Measurements from ENCODE around the gene GAGE10. TPM values are rescaled to one million over a fixed set of nuclear protein-coding genes. Genes with fewer than 3 reads are reported as not detected.
A peak's percentile ranks its signal among the peaks of the same experiment; 100 is the strongest.
"Not testable (repeated sequence)": the region's sequence is repeated elsewhere in the genome, so short reads cannot be mapped to it uniquely, and the experiment has no call there.

GAGE10 gene
- total RNA-seq, 4 donors from 2014 or later: not detected

- H3K9me3 ChIP-seq: no peaks in the 10 kb centered on the region
- TF ChIP-seq POLR2A (IDR thresholded peaks at IDR 0.05) (no peak), EP300 (IDR thresholded peaks at IDR 0.05) (no peak)
- H3K4me1 ChIP-seq: peaks cover 0 to 7% (median 0%) of the 10 kb centered on the region in 3 donors
- no peaks in the 10 kb centered on the region for H3K27me3 ChIP-seq
- H3K27ac ChIP-seq: no peak overlapping the region
- H3K4me3 ChIP-seq: no peak overlapping the region
- ATAC-seq: no peak
- peaks cover 0 to 9% of the 10 kb centered on the region in 2 donors for H3K36me3 ChIP-seq
- WGBS, 2 donors (ENCODE audit: low coverage in 1 of 2): 84% methylated on average over 3 of the region's 7 CpGs; no CpG with 5 or more reads in 1 of the 2 donors
These were observed 13.2 kb upstream of the GAGE10 start for GRCh38 chrX:49290215-49290614.

- Histone ChIP-seq H3K4me3 (no peak overlapping the region), H3K27ac (no peak overlapping the region), H3K27me3 (no peaks in the 10 kb centered on the region), H3K9me3 (no peaks in the 10 kb centered on the region), H3K4me1 (peaks cover 0 to 7% (median 0%) of the 10 kb centered on the region in 3 donors), H3K36me3 (no peaks in the 10 kb centered on the region)
- ATAC-seq: peak; percentile 69
- TF ChIP-seq CTCF (IDR thresholded peaks at IDR 0.05): peak in 3 of 4 experiments; percentile 20 to 62 (median 44)
- no peak for TF ChIP-seq POLR2A (IDR thresholded peaks at IDR 0.05)
- 60 to 67% methylated on average over 3 of the region's 11 CpGs for WGBS, 2 donors (ENCODE audit: low coverage in 1 of 2)
These were observed 11.7 kb upstream of the GAGE10 start for GRCh38 chrX:49291615-49292337.

- TF ChIP-seq EP300 (IDR thresholded peaks at IDR 0.05) (no peak), POLR2A (IDR thresholded peaks at IDR 0.05) (no peak), POLR2AphosphoS5 (IDR thresholded peaks at IDR 0.05) (no peak), CTCF (IDR thresholded peaks at IDR 0.05) (no peak)
These were observed 10.8 kb upstream of the GAGE10 start for GRCh38 chrX:49292400-49293362.

GRCh38 chrX:49299293-49299692 lies 4.2 kb upstream of the GAGE10 start:
- H3K27me3 ChIP-seq, H3K4me1 ChIP-seq, H3K9me3 ChIP-seq, H3K4me3 ChIP-seq, ATAC-seq, H3K36me3 ChIP-seq, H3K27ac ChIP-seq: not testable (repeated sequence)
- WGBS, 2 donors (ENCODE audit: low coverage in 1 of 2): no CpG with 5 or more reads among the region's 5 CpGs

More at GRCh38 chrX:49292400-49293362, 10.8 kb upstream of the GAGE10 start:
- Histone ChIP-seq H3K4me1 (peaks cover 0 to 7% (median 0%) of the 10 kb centered on the region in 3 donors), H3K4me3 (no peak overlapping the region), H3K27ac (no peak overlapping the region), H3K27me3 (no peaks in the 10 kb centered on the region), H3K36me3 (no peaks in the 10 kb centered on the region), H3K9me3 (no peaks in the 10 kb centered on the region)
- no peak for ATAC-seq
- WGBS, 2 donors (ENCODE audit: low coverage in 1 of 2): 67 to 71% methylated on average over 4 to 5 of the region's 17 CpGs

- H3K27ac ChIP-seq: no peak overlapping the region
- TF ChIP-seq POLR2A (IDR thresholded peaks at IDR 0.05): no peak
- no peak for TF ChIP-seq EP300 (IDR thresholded peaks at IDR 0.05)
- no peak for TF ChIP-seq CTCF (IDR thresholded peaks at IDR 0.05)
- TF ChIP-seq POLR2AphosphoS5 (IDR thresholded peaks at IDR 0.05): no peak
- no peak for ATAC-seq
- no peaks in the 10 kb centered on the region for H3K27me3 ChIP-seq
- H3K9me3 ChIP-seq: no peaks in the 10 kb centered on the region
- H3K4me3 ChIP-seq: no peak overlapping the region
- H3K36me3 ChIP-seq: no peaks in the 10 kb centered on the region
- H3K4me1 ChIP-seq: no peaks in the 10 kb centered on the region
- WGBS, 2 donors (ENCODE audit: low coverage in 1 of 2): 91 to 100% methylated on average over 1 of the region's 1 CpG
These were observed 2.7 kb upstream of the GAGE10 start for GRCh38 chrX:49300703-49301102.

GRCh38 chrX:49307775-49308174 lies 4.3 kb downstream of the GAGE10 start:
- not testable (repeated sequence) for H3K4me3 ChIP-seq, H3K27me3 ChIP-seq, H3K9me3 ChIP-seq, H3K4me1 ChIP-seq, ATAC-seq, H3K27ac ChIP-seq, H3K36me3 ChIP-seq
- 28 to 80% methylated on average over 1 to 2 of the region's 2 CpGs for whole genome bisulfite sequencing, 2 donors (ENCODE audit: low coverage in 1 of 2)

Measured in gastroesophageal sphincter (tissue), 4 donors.